ENCODE measurements around the gene KIAA2012. TPM values are rescaled to one million over a fixed set of nuclear protein-coding genes. Genes with fewer than 3 reads are reported as not detected.
A peak's percentile ranks its signal among the peaks of the same experiment; 100 is the strongest.

The KIAA2012 gene
- polyA plus RNA-seq, 1 donor (not counting 4 experiments of a cell fraction or from before 2014, with no cell fraction given), result not detected

DNA sequence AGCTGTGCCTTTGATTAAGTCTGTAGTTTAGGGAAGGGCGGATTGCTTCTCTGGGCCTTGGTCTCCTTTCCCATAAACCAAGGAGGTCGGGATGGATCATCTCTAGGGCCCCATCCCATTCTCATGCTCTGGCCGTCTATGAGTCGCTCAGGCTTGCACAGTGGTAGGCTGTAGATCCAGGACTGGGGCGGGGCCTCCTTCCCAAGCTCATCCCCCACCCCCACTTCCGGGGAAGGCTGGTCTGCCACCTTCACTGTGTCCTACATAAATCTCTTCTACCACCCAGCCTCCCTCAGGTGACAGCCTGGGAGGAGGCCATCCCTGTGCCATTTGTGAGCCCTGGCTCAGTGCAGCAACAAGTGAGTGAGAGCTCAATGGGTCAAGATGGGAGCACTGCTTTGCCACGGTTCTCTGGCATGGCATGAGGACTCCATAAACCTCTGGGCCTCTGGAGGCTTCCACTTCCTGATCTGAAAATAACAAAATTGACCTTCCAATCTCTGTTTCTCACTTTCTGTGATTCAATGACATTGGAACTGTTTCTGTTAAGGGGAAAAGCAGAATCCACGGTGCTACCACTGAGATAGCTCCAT, 96.9 kb downstream of the KIAA2012 start:
- TF ChIP-seq EZH2 (IDR thresholded peaks at IDR 0.05; ENCODE audit: low read length), result no peak
- TF ChIP-seq, protein P1, sequence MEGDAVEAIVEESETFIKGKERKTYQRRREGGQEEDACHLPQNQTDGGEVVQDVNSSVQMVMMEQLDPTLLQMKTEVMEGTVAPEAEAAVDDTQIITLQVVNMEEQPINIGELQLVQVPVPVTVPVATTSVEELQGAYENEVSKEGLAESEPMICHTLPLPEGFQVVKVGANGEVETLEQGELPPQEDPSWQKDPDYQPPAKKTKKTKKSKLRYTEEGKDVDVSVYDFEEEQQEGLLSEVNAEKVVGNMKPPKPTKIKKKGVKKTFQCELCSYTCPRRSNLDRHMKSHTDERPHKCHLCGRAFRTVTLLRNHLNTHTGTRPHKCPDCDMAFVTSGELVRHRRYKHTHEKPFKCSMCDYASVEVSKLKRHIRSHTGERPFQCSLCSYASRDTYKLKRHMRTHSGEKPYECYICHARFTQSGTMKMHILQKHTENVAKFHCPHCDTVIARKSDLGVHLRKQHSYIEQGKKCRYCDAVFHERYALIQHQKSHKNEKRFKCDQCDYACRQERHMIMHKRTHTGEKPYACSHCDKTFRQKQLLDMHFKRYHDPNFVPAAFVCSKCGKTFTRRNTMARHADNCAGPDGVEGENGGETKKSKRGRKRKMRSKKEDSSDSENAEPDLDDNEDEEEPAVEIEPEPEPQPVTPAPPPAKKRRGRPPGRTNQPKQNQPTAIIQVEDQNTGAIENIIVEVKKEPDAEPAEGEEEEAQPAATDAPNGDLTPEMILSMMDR (optimal IDR thresholded peaks at IDR 0.05 in 1 of 3, IDR thresholded peaks at IDR 0.05 in 1 of 3, conservative IDR thresholded peaks at IDR 0.05 in 1 of 3; ENCODE audit: extremely low read depth in 1 of 3, insufficient read depth in 2 of 3, low read length in 3 of 3), result no peak
- Histone ChIP-seq H3K4me3 (ENCODE audit: control insufficient read depth in 2 of 3, extremely low read depth in 1 of 3, insufficient read depth in 2 of 3, low read depth in 1 of 3, low read length in 3 of 3) (no peak overlapping the region), H3K36me3 (ENCODE audit: control insufficient read depth in 2 of 2, extremely low read depth in 1 of 2, insufficient read depth in 2 of 2, low read length in 2 of 2) (no peaks in the 10 kb centered on the region), H3K27me3 (ENCODE audit: control insufficient read depth, extremely low read depth, insufficient read depth, low read length) (no peaks in the 10 kb centered on the region), H4K20me1 (ENCODE audit: control insufficient read depth, extremely low read depth, insufficient read depth, low read length) (no peaks in the 10 kb centered on the region), H2AFZ (ENCODE audit: control insufficient read depth, low read length) (no peak overlapping the region), H3K79me2 (ENCODE audit: control insufficient read depth, insufficient read depth, low read length) (no peaks in the 10 kb centered on the region), H3K4me2 (ENCODE audit: control insufficient read depth, extremely low read depth, insufficient read depth, low read depth, low read length) (no peak overlapping the region), H3K4me1 (ENCODE audit: control insufficient read depth, extremely low read depth, insufficient read depth, low read length) (no peaks in the 10 kb centered on the region), H3K9me3 (ENCODE audit: control insufficient read depth, low read depth, low read length) (no peaks in the 10 kb centered on the region), H3K27ac (ENCODE audit: control insufficient read depth, insufficient read depth, low read length) (no peak overlapping the region), H3K9ac (ENCODE audit: control insufficient read depth, extremely low read depth, insufficient read depth, low read length) (no peak overlapping the region), H3K9me1 (ENCODE audit: control insufficient read depth, extremely low read depth, insufficient read depth, low read length) (no peaks in the 10 kb centered on the region)
- DNase-seq (ENCODE audit: low read depth, low spot score), result no peak
- no peak for FAIRE-seq
- dilution Hi-C loops (cut with MboI; ENCODE audit: extremely low pct_ligation_motif_present, low sequenced_read_pairs), result no loop called here

DNA sequence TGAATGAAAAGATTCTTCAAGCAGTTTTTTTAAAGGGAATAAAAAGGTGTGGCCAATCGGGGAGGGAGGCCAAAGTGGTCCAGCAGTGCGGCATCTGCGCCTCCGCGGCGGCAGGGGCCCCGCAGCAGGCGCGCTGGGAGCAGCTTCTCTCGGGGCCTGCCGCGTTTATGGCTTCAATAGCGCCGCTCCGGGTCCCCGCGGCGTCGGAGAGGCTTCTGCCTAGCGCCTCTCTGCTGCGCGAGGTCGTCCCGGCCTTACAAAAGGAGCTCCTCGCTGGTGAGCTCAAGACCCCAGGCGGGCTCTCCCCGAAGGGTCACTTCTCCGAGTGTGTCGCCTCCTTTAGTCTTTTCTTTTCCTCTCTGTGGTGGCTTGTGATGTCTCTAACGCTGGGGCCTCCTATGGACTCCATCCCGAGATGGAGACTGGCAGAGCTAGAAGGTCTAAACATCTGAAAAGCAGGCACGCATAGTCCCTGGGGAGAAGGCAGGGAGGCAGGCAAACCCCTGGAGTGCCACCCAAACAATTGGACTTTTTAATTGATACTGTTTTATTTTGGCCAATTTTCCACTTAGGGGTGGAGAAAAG, 98.3 kb downstream of the KIAA2012 start:
- no peak overlapping the region for H3K27ac ChIP-seq (ENCODE audit: control insufficient read depth, insufficient read depth, low read length)
- DNase-seq (ENCODE audit: low read depth, low spot score) (no peak), FAIRE-seq (no peak)
- no peaks in the 10 kb centered on the region for H3K36me3 ChIP-seq (ENCODE audit: control insufficient read depth in 2 of 2, extremely low read depth in 1 of 2, insufficient read depth in 2 of 2, low read length in 2 of 2)
- H3K4me1 ChIP-seq (ENCODE audit: control insufficient read depth, extremely low read depth, insufficient read depth, low read length), result no peaks in the 10 kb centered on the region
- no peak overlapping the region for H3K4me3 ChIP-seq (ENCODE audit: control insufficient read depth in 2 of 3, extremely low read depth in 1 of 3, insufficient read depth in 2 of 3, low read depth in 1 of 3, low read length in 3 of 3)
- dilution Hi-C loops (cut with MboI; ENCODE audit: extremely low pct_ligation_motif_present, low sequenced_read_pairs), result no loop called here
- H3K27me3 ChIP-seq (ENCODE audit: control insufficient read depth, extremely low read depth, insufficient read depth, low read length), result no peaks in the 10 kb centered on the region
- no peak overlapping the region for H2AFZ ChIP-seq (ENCODE audit: control insufficient read depth, low read length)
- H3K9me1 ChIP-seq (ENCODE audit: control insufficient read depth, extremely low read depth, insufficient read depth, low read length), result no peaks in the 10 kb centered on the region
- TF ChIP-seq, protein P1 (optimal IDR thresholded peaks at IDR 0.05 in 1 of 3, IDR thresholded peaks at IDR 0.05 in 1 of 3, conservative IDR thresholded peaks at IDR 0.05 in 1 of 3; ENCODE audit: extremely low read depth in 1 of 3, insufficient read depth in 2 of 3, low read length in 3 of 3), result no peak
- no peak for TF ChIP-seq EZH2 (IDR thresholded peaks at IDR 0.05; ENCODE audit: low read length)
- peak overlapping the region; percentile 22 for H3K4me2 ChIP-seq (ENCODE audit: control insufficient read depth, extremely low read depth, insufficient read depth, low read depth, low read length)
- no peaks in the 10 kb centered on the region for H3K9me3 ChIP-seq (ENCODE audit: control insufficient read depth, low read depth, low read length)
- no peaks in the 10 kb centered on the region for H3K79me2 ChIP-seq (ENCODE audit: control insufficient read depth, insufficient read depth, low read length)
- no peak overlapping the region for H3K9ac ChIP-seq (ENCODE audit: control insufficient read depth, extremely low read depth, insufficient read depth, low read length)
- H4K20me1 ChIP-seq (ENCODE audit: control insufficient read depth, extremely low read depth, insufficient read depth, low read length), result no peaks in the 10 kb centered on the region
